ENCODE results near the gene MGA.

DNA sequence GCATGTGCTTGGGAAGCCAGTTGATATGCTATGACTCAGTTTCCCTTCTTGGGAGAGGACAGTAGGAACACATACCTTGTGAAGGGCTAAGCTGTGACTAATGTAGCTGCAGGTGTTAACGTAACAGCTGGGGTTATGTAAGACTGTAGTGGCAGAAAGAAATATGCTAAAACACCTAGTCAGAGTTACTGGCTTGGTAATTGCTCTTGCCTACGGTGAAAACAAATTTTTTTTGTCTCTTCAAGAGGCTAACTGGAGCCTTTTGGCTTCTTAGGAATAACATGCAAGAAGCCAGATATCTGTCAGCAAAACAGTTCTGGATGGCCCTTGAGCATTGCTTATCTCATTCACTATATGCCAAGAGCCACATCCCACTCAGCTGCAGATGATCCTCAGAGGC lies 115.4 kb downstream of the MGA start:
- TF ChIP-seq, protein P1, sequence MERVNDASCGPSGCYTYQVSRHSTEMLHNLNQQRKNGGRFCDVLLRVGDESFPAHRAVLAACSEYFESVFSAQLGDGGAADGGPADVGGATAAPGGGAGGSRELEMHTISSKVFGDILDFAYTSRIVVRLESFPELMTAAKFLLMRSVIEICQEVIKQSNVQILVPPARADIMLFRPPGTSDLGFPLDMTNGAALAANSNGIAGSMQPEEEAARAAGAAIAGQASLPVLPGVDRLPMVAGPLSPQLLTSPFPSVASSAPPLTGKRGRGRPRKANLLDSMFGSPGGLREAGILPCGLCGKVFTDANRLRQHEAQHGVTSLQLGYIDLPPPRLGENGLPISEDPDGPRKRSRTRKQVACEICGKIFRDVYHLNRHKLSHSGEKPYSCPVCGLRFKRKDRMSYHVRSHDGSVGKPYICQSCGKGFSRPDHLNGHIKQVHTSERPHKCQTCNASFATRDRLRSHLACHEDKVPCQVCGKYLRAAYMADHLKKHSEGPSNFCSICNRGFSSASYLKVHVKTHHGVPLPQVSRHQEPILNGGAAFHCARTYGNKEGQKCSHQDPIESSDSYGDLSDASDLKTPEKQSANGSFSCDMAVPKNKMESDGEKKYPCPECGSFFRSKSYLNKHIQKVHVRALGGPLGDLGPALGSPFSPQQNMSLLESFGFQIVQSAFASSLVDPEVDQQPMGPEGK (CRISPR knock-in tag; IDR thresholded peaks at IDR 0.05; ENCODE audit: borderline replicate concordance): no peak
- no peak for TF ChIP-seq ZC3H10 (CRISPR knock-in tag; IDR thresholded peaks at IDR 0.05)
- no peak for TF ChIP-seq ZFP3 (CRISPR knock-in tag; IDR thresholded peaks at IDR 0.05)
- TF ChIP-seq CSDC2 (CRISPR knock-in tag; IDR thresholded peaks at IDR 0.05): no peak
- no peak for TF ChIP-seq SNAI2 (CRISPR knock-in tag; IDR thresholded peaks at IDR 0.05)
- TF ChIP-seq, protein P2, sequence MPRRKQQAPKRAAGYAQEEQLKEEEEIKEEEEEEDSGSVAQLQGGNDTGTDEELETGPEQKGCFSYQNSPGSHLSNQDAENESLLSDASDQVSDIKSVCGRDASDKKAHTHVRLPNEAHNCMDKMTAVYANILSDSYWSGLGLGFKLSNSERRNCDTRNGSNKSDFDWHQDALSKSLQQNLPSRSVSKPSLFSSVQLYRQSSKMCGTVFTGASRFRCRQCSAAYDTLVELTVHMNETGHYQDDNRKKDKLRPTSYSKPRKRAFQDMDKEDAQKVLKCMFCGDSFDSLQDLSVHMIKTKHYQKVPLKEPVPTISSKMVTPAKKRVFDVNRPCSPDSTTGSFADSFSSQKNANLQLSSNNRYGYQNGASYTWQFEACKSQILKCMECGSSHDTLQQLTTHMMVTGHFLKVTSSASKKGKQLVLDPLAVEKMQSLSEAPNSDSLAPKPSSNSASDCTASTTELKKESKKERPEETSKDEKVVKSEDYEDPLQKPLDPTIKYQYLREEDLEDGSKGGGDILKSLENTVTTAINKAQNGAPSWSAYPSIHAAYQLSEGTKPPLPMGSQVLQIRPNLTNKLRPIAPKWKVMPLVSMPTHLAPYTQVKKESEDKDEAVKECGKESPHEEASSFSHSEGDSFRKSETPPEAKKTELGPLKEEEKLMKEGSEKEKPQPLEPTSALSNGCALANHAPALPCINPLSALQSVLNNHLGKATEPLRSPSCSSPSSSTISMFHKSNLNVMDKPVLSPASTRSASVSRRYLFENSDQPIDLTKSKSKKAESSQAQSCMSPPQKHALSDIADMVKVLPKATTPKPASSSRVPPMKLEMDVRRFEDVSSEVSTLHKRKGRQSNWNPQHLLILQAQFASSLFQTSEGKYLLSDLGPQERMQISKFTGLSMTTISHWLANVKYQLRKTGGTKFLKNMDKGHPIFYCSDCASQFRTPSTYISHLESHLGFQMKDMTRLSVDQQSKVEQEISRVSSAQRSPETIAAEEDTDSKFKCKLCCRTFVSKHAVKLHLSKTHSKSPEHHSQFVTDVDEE (CRISPR knock-in tag; IDR thresholded peaks at IDR 0.05): no peak
- TF ChIP-seq ARNTL (CRISPR knock-in tag; IDR thresholded peaks at IDR 0.05; ENCODE audit: borderline replicate concordance, low read depth): no peak
- no peak for TF ChIP-seq OSR1 (CRISPR knock-in tag; IDR thresholded peaks at IDR 0.05)
- no peak for TF ChIP-seq TOX (CRISPR knock-in tag; IDR thresholded peaks at IDR 0.05; ENCODE audit: borderline replicate concordance)
- TF ChIP-seq ESRRG (CRISPR knock-in tag; IDR thresholded peaks at IDR 0.05): no peak
- TF ChIP-seq GLIS3 (CRISPR knock-in tag; IDR thresholded peaks at IDR 0.05): no peak
- TF ChIP-seq PPARA (CRISPR knock-in tag; IDR thresholded peaks at IDR 0.05; ENCODE audit: borderline replicate concordance): no peak
- TF ChIP-seq, protein P3, sequence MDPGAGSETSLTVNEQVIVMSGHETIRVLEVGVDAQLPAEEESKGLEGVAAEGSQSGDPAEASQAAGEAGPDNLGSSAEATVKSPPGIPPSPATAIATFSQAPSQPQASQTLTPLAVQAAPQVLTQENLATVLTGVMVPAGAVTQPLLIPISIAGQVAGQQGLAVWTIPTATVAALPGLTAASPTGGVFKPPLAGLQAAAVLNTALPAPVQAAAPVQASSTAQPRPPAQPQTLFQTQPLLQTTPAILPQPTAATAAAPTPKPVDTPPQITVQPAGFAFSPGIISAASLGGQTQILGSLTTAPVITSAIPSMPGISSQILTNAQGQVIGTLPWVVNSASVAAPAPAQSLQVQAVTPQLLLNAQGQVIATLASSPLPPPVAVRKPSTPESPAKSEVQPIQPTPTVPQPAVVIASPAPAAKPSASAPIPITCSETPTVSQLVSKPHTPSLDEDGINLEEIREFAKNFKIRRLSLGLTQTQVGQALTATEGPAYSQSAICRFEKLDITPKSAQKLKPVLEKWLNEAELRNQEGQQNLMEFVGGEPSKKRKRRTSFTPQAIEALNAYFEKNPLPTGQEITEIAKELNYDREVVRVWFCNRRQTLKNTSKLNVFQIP (CRISPR knock-in tag; IDR thresholded peaks at IDR 0.05; ENCODE audit: borderline replicate concordance, low read depth): no peak
- TF ChIP-seq BACH2 (CRISPR knock-in tag; IDR thresholded peaks at IDR 0.05; ENCODE audit: borderline replicate concordance): no peak

Measured in SK-N-SH treated with all-trans-retinoic acid at 6 μM for 48 hours (cell line).